SU-DHL-6 (cell line): ENCODE results near the gene MGAT4A.

Experiments
- H2AFZ ChIP-seq: fragments of 200-600 bp; sonication (generic); 2 replicates; pipeline ENCODE4 v1.6.1; 2014; ENCODE audit warnings: low read depth, mild to moderate bottlenecking, moderate library complexity, mixed read lengths, antibody characterized with exemption, low read length; ENCODE audit not compliant: severe bottlenecking
- H3F3A ChIP-seq: fragments of 200-600 bp; shearing (Covaris generic); 2 replicates; pipeline ENCODE4 v1.6.0; 2016; ENCODE audit warnings: antibody characterized with exemption, mild to moderate bottlenecking; ENCODE audit not compliant: insufficient read depth
- H3K27ac ChIP-seq: fragments of 200-600 bp; sonication (generic); 2 replicates; pipeline ENCODE4 v1.5.1; 2016; ENCODE audit warnings: low read depth, mild to moderate bottlenecking, low read length, moderate library complexity, mixed read lengths
- H3K27me3 ChIP-seq: fragments of 200-600 bp; sonication (generic), shearing (Covaris generic); 2 replicates; pipeline ENCODE4 v1.6.0; 2014; ENCODE audit warnings: mild to moderate bottlenecking, low read length
- H3K36me3 ChIP-seq: fragments of 200-600 bp; sonication (generic); 2 replicates; pipeline ENCODE4 v1.6.1; 2014; ENCODE audit warnings: mild to moderate bottlenecking, low read length, mixed read lengths
- H3K4me2 ChIP-seq: fragments of 300-600, 200-600 bp; shearing (Covaris generic), sonication (generic); 2 replicates; pipeline ENCODE4 v1.6.0; 2014; ENCODE audit warnings: low read length, low read depth, mild to moderate bottlenecking; ENCODE audit not compliant: poor library complexity, severe bottlenecking
- H3K4me3 ChIP-seq: fragments of 200-600 bp; sonication (generic); 2 replicates; pipeline ENCODE4 v1.5.1; 2014; ENCODE audit warnings: antibody characterized with exemption, low read length, mild to moderate bottlenecking, mixed read lengths; ENCODE audit not compliant: insufficient read depth, poor library complexity, severe bottlenecking
- H3K79me2 ChIP-seq: fragments of 200-600 bp; sonication (generic); 2 replicates; pipeline ENCODE4 v1.6.1; 2014; ENCODE audit warnings: mild to moderate bottlenecking, low read length, moderate library complexity; ENCODE audit not compliant: insufficient read depth
- H3K9ac ChIP-seq: fragments of 200-600 bp; sonication (generic); 2 replicates; pipeline ENCODE4 v1.7.0; 2014; ENCODE audit warnings: mild to moderate bottlenecking, low read length
- H3K9me2 ChIP-seq: fragments of 200-600 bp; sonication (generic); replicated peaks from 2 replicates; pipeline ENCODE4 v1.6.1; 2014; ENCODE audit warnings: low read length; ENCODE audit not compliant: insufficient read depth
- H3K9me3 ChIP-seq: fragments of 200-600 bp; sonication (generic); 2 replicates; pipeline ENCODE4 v1.6.1; 2014; ENCODE audit warnings: low read length, mixed read lengths; ENCODE audit not compliant: insufficient read depth
- H4K20me1 ChIP-seq: fragments of 200-600 bp; sonication (generic); 2 replicates; pipeline ENCODE4 v1.6.1; 2014; ENCODE audit warnings: low read depth, mild to moderate bottlenecking, antibody characterized with exemption, low read length, moderate library complexity, mixed read lengths
- EZH2phosphoT487 ChIP-seq: fragments of 200-600 bp; sonication (generic), shearing (Covaris generic); conservative IDR thresholded peaks from 2 replicates; pipeline ENCODE4 v1.6.1; 2018; ENCODE audit warnings: mild to moderate bottlenecking, antibody characterized with exemption, low read length, moderate library complexity, mixed read lengths
- TF ChIP-seq, protein P1 (sequence below): fragments of 200-600 bp; sonication (generic); IDR thresholded peaks from one replicate; pipeline ENCODE4 v1.5.1; 2017; ENCODE audit warnings: antibody characterized with exemption, mild to moderate bottlenecking, low read length, moderate library complexity; ENCODE audit not compliant: insufficient read depth, poor library complexity, severe bottlenecking

Gene MGAT4A

DNA sequence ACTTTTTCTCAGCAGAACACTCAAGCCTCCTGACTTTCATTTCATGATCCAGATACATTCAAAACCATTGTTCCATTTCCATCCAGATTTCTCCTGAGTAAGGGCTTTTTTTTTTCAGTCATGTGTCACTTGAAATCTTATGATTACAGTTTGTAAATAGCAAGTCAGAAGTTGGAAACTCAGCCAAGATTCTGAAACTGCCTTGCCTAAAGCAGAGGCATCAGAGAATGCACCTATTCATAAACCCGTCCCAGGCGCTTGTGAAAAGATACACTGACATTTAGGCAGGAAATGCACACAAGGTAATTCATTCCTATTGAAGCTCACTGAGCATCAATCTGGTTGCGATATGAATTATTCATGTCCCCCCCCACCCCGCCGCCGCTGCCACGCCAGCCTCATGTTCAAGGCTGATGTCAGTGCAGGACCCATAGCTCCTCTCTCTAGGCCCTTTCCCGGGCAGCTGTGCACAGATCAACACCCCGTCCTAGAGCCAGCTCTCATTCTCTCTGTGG is 30.4 kb upstream of the MGAT4A start:
- H3F3A ChIP-seq, result peaks cover 15% of the 10 kb centered on the region
- H3K27ac ChIP-seq, result no peak overlapping the region
- no peaks in the 10 kb centered on the region for H3K27me3 ChIP-seq
- no peaks in the 10 kb centered on the region for H3K79me2 ChIP-seq
- TF ChIP-seq EZH2phosphoT487, result no peak
- TF ChIP-seq, protein P1, sequence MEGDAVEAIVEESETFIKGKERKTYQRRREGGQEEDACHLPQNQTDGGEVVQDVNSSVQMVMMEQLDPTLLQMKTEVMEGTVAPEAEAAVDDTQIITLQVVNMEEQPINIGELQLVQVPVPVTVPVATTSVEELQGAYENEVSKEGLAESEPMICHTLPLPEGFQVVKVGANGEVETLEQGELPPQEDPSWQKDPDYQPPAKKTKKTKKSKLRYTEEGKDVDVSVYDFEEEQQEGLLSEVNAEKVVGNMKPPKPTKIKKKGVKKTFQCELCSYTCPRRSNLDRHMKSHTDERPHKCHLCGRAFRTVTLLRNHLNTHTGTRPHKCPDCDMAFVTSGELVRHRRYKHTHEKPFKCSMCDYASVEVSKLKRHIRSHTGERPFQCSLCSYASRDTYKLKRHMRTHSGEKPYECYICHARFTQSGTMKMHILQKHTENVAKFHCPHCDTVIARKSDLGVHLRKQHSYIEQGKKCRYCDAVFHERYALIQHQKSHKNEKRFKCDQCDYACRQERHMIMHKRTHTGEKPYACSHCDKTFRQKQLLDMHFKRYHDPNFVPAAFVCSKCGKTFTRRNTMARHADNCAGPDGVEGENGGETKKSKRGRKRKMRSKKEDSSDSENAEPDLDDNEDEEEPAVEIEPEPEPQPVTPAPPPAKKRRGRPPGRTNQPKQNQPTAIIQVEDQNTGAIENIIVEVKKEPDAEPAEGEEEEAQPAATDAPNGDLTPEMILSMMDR, result no peak
- H3K9me2 ChIP-seq, result no peaks in the 10 kb centered on the region
- no peak overlapping the region for H3K4me3 ChIP-seq
- H3K36me3 ChIP-seq, result no peaks in the 10 kb centered on the region
- no peak overlapping the region for H3K9ac ChIP-seq
- H4K20me1 ChIP-seq, result no peaks in the 10 kb centered on the region
- H3K4me2 ChIP-seq, result no peak overlapping the region
- H3K9me3 ChIP-seq, result no peaks in the 10 kb centered on the region
- no peak overlapping the region for H2AFZ ChIP-seq

GRCh38 chr2:98759827-98760625 is 29.1 kb upstream of the MGAT4A start:
- peak overlapping the region; percentile 53 for H3K27ac ChIP-seq
- peak overlapping the region; percentile 51 for H3K4me2 ChIP-seq
- H3K79me2 ChIP-seq, result no peaks in the 10 kb centered on the region
- no peak overlapping the region for H3K4me3 ChIP-seq
- no peaks in the 10 kb centered on the region for H3K36me3 ChIP-seq
- H4K20me1 ChIP-seq, result no peaks in the 10 kb centered on the region
- no peak overlapping the region for H2AFZ ChIP-seq
- no peaks in the 10 kb centered on the region for H3K9me2 ChIP-seq
- H3K27me3 ChIP-seq, result no peaks in the 10 kb centered on the region
- H3K9ac ChIP-seq, result no peak overlapping the region
- no peaks in the 10 kb centered on the region for H3K9me3 ChIP-seq
- H3F3A ChIP-seq, result peaks cover 15% of the 10 kb centered on the region
- TF ChIP-seq, protein P1, result no peak
- TF ChIP-seq EZH2phosphoT487, result no peak

DNA sequence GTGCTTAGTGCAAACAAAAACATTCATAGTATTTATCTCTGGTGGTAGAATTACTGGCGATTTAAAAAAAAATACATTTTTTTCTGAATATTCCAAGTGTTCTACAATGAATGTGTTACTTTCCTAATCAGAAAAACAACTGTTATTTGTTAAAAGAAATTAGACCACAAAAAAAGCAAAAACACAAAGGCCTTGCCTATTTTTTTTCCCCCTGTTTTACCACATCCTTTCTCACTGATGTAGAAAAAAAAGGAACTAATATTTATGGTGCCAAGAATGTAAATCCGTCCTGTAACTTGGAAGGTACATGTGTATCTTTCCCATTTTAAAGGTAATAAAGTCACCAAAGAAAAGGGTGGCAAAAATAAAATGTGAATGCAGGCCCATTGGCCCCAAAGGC is 28.4 kb upstream of the MGAT4A start:
- H3K27me3 ChIP-seq, result no peaks in the 10 kb centered on the region
- H3K4me3 ChIP-seq, result no peak overlapping the region
- H3K36me3 ChIP-seq, result no peaks in the 10 kb centered on the region
- TF ChIP-seq, protein P1, result no peak
- TF ChIP-seq EZH2phosphoT487, result no peak
- H2AFZ ChIP-seq, result no peak overlapping the region
- H3K79me2 ChIP-seq, result no peaks in the 10 kb centered on the region
- H3K27ac ChIP-seq, result peak overlapping the region; percentile 53
- no peak overlapping the region for H3K9ac ChIP-seq
- peaks cover 15% of the 10 kb centered on the region for H3F3A ChIP-seq
- H4K20me1 ChIP-seq, result no peaks in the 10 kb centered on the region
- no peaks in the 10 kb centered on the region for H3K9me2 ChIP-seq
- no peaks in the 10 kb centered on the region for H3K9me3 ChIP-seq
- peak overlapping the region; percentile 51 for H3K4me2 ChIP-seq
